Cerebellar nuclear complex (tissue), 1 donor: Measurements from ENCODE around the gene MSI2.
"Not testable (repeated sequence)": the region's sequence is repeated elsewhere in the genome, so short reads cannot be mapped to it uniquely, and the experiment has no call there.

Experiments
- DNase-seq, 2 experiments: peaks; one replicate each; lab custom pipeline; 2025; lab: John Stamatoyannopoulos, UW

Gene MSI2

GRCh38 chr17:57292091-57292490 lies 35.8 kb downstream of the MSI2 start:
- no peak for DNase-seq

GRCh38 chr17:57293077-57293476 lies 36.8 kb downstream of the MSI2 start:
- no peak for DNase-seq

GRCh38 chr17:57294101-57294500 lies 37.8 kb downstream of the MSI2 start:
- no peak for DNase-seq

GRCh38 chr17:57294629-57295501 lies 38.5 kb downstream of the MSI2 start:
- no peak for DNase-seq

GRCh38 chr17:57295526-57296023 lies 39.3 kb downstream of the MSI2 start:
- DNase-seq, result no peak

- no peak for DNase-seq
Observed at GRCh38 chr17:57296231-57296630, 39.9 kb downstream of the MSI2 start.

- no peak for DNase-seq
Observed at GRCh38 chr17:57299176-57299575, 42.9 kb downstream of the MSI2 start.

- not testable (repeated sequence) for DNase-seq
Observed at GRCh38 chr17:57300592-57300991, 44.3 kb downstream of the MSI2 start.

GRCh38 chr17:57302690-57303465 lies 46.6 kb downstream of the MSI2 start:
- DNase-seq, result no peak

GRCh38 chr17:57305144-57305728 lies 48.9 kb downstream of the MSI2 start:
- no peak for DNase-seq

- no peak for DNase-seq
Observed at GRCh38 chr17:57305908-57306504, 49.7 kb downstream of the MSI2 start.

GRCh38 chr17:57308543-57309186 lies 52.3 kb downstream of the MSI2 start:
- DNase-seq, result no peak

GRCh38 chr17:57309479-57309878 lies 53.2 kb downstream of the MSI2 start:
- no peak for DNase-seq

GRCh38 chr17:57311281-57312216 lies 55.2 kb downstream of the MSI2 start:
- DNase-seq, result no peak

GRCh38 chr17:57312242-57312641 lies 55.9 kb downstream of the MSI2 start:
- no peak for DNase-seq

GRCh38 chr17:57313097-57313835 lies 56.9 kb downstream of the MSI2 start:
- no peak for DNase-seq

GRCh38 chr17:57315061-57316015 lies 59.0 kb downstream of the MSI2 start:
- DNase-seq, result no peak

GRCh38 chr17:57316361-57316760 lies 60.0 kb downstream of the MSI2 start:
- no peak for DNase-seq

GRCh38 chr17:57317079-57317478 lies 60.8 kb downstream of the MSI2 start:
- DNase-seq, result no peak
